Sigmoid colon (tissue), 7 donors: Measurements from ENCODE around the gene FGF14. TPM values are rescaled to one million over a fixed set of nuclear protein-coding genes. Genes with fewer than 3 reads are reported as not detected.

ENCODE experiments used
- DNase-seq: peaks from one replicate; pipeline ENCODE4 v3.0.0-alpha.2; 2019
- H3K27ac ChIP-seq, 4 donors: fragments of 200-600 bp; sonication (generic); one replicate each; pipeline ENCODE4 v1.5.1; 2016 to 2019; ENCODE audit warnings: mild to moderate bottlenecking in 1 of 4
- H3K27me3 ChIP-seq, 3 donors: fragments of 200-600 bp; sonication (generic); one replicate each; pipeline ENCODE4 v1.5.1; 2019; ENCODE audit warnings: mild to moderate bottlenecking in 1 of 3
- H3K36me3 ChIP-seq, 4 donors: fragments of 200-600 bp; sonication (generic); one replicate each; pipeline ENCODE4 v1.5.1; 2016 to 2019
- H3K4me1 ChIP-seq, 4 donors: fragments of 200-600 bp; sonication (generic); one replicate each; pipeline ENCODE4 v1.5.1; 2017 to 2019
- H3K4me3 ChIP-seq, 4 donors: fragments of 200-600 bp; sonication (generic); one replicate each; pipeline ENCODE4 v1.5.1; 2017 to 2019; ENCODE audit warnings: mild to moderate bottlenecking in 2 of 4, moderate library complexity in 1 of 4
- H3K9me3 ChIP-seq, 4 donors: fragments of 200-600 bp in 3 of 4; sonication (generic) in 3 of 4; one replicate each; pipeline versions ENCODE4 v1.5.1 to v1.6.1; 2013 to 2019
- CTCF ChIP-seq, 4 experiments: fragments of 450-650 bp in 3 of 4; fragments of 200-600 bp in 1 of 4; IDR thresholded peaks; one replicate each; pipeline ENCODE4 v1.5.1; 2016 to 2019; ENCODE audit warnings: antibody characterized with exemption in 4 of 4, mild to moderate bottlenecking in 3 of 4, moderate library complexity in 2 of 4
- EP300 ChIP-seq, 4 donors: sonication (generic); formaldehyde crosslinking; IDR thresholded peaks; one replicate each; pipeline ENCODE4 v1.6.1; 2017; ENCODE audit warnings: antibody characterized with exemption in 4 of 4
- POLR2A ChIP-seq, 2 donors: fragments of 450-650 bp; IDR thresholded peaks; one replicate each; pipeline ENCODE4 v1.6.1; 2016; ENCODE audit warnings: antibody characterized with exemption in 2 of 2, mild to moderate bottlenecking in 2 of 2, moderate library complexity in 2 of 2
- POLR2AphosphoS5 ChIP-seq, 4 donors: sonication (generic); formaldehyde crosslinking; IDR thresholded peaks; one replicate each; pipeline ENCODE4 v1.6.1; 2017; ENCODE audit warnings: antibody characterized with exemption in 4 of 4
- WGBS, 2 donors: extraction: QIAGEN DNeasy Blood & Tissue Kit; methylation state at CpG; one replicate each; pipeline ENCODE4 v1.1.7; 2013; 5-methylcytosine and 5-hydroxymethylcytosine counted together
- intact Hi-C: fragments of 100-400 bp; cut with DNase I; formaldehyde crosslinking; loops from one replicate; pipeline ENCODE4 v1.15.1; 2023
- polyA plus RNA-seq, 3 donors: library from polyadenylated mRNA; stranded (reverse); fragments of 200-250 nt; gene quantifications; one replicate each; pipeline ENCODE4 v1.2.3, GENCODE V29; 2013
- total RNA-seq, 4 donors: library from RNA; depleted of rRNA; stranded (reverse); fragments of >200 nt; gene quantifications; one replicate each; pipeline ENCODE4 v1.1.0, GENCODE V29; 2016
- donor health status: healthy with polysubstance abuse.
- donor health status: Bipolar disorder and iron deficiency.
- donor health status: healthy.

Gene FGF14
- total RNA-seq (1 to 10 TPM; 1.1 to 1.6 (median 1.3) TPM), polyA plus RNA-seq (under 1 TPM; under 0.01 to 0.26 (median under 0.01) TPM)

- intact Hi-C loops = loop anchor here (10.0 kb wide), 1 partner anchor 153 kb away; no protein-coding TSS in a partner anchor
Observed at GRCh38 chr13:102401766-102402165, at the start of gene FGF14. Gene FGF14, minus strand, starts transcription at chr13:102402048.

GRCh38 chr13:102443249-102443648, 41.4 kb upstream of the FGF14 start:
- Histone ChIP-seq H3K27me3 (no peaks in the 10 kb centered on the region), H3K9me3 (no peaks in the 10 kb centered on the region), H3K4me1 (no peaks in the 10 kb centered on the region), H3K36me3 (no peaks in the 10 kb centered on the region), H3K4me3 (no peak overlapping the region), H3K27ac (no peak overlapping the region)
- TF ChIP-seq POLR2AphosphoS5 (IDR thresholded peaks at IDR 0.05) (no peak), POLR2A (IDR thresholded peaks at IDR 0.05) (no peak), CTCF (IDR thresholded peaks at IDR 0.05) (no peak), EP300 (IDR thresholded peaks at IDR 0.05) (no peak)
- no peak for DNase-seq
- WGBS, 2 donors = 57 to 93% methylated on average over 1 of the region's 1 CpG
- intact Hi-C loops = no loop called here

More at GRCh38 chr13:102401766-102402165, at the start of gene FGF14:
- no peak for TF ChIP-seq CTCF (IDR thresholded peaks at IDR 0.05)
- TF ChIP-seq EP300 (IDR thresholded peaks at IDR 0.05) = no peak
- TF ChIP-seq POLR2AphosphoS5 (IDR thresholded peaks at IDR 0.05) = no peak
- no peak for TF ChIP-seq POLR2A (IDR thresholded peaks at IDR 0.05)
- WGBS, 2 donors = 13 to 14% methylated on average over 6 of the region's 6 CpGs
- Histone ChIP-seq H3K9me3 (no peaks in the 10 kb centered on the region), H3K4me1 (peaks cover 0 to 28% (median 19%) of the 10 kb centered on the region in 4 donors), H3K27ac (peak within 1 kb of the TSS in 1 of 4 donors; percentile 73), H3K4me3 (peak within 1 kb of the TSS; percentile 45 to 56 (median 54)), H3K27me3 (peaks cover 0 to 39% (median 20%) of the 10 kb centered on the region in 3 donors), H3K36me3 (no peaks in the 10 kb centered on the region)
- DNase-seq = no peak

GRCh38 chr13:102441085-102441484, 39.2 kb upstream of the FGF14 start:
- DNase-seq = no peak
- Histone ChIP-seq H3K4me3 (no peak overlapping the region), H3K36me3 (no peaks in the 10 kb centered on the region), H3K27ac (no peak overlapping the region), H3K9me3 (no peaks in the 10 kb centered on the region), H3K4me1 (no peaks in the 10 kb centered on the region), H3K27me3 (no peaks in the 10 kb centered on the region)
- no peak for TF ChIP-seq CTCF (IDR thresholded peaks at IDR 0.05)
- TF ChIP-seq EP300 (IDR thresholded peaks at IDR 0.05) = no peak
- no peak for TF ChIP-seq POLR2A (IDR thresholded peaks at IDR 0.05)
- TF ChIP-seq POLR2AphosphoS5 (IDR thresholded peaks at IDR 0.05) = no peak
- intact Hi-C loops = no loop called here

GRCh38 chr13:102440259-102440936, 38.5 kb upstream of the FGF14 start:
- WGBS, 2 donors = 21 to 67% methylated on average over 2 of the region's 2 CpGs
- Histone ChIP-seq H3K27me3 (no peaks in the 10 kb centered on the region), H3K4me1 (no peaks in the 10 kb centered on the region), H3K4me3 (no peak overlapping the region), H3K9me3 (no peaks in the 10 kb centered on the region), H3K36me3 (no peaks in the 10 kb centered on the region), H3K27ac (no peak overlapping the region)
- intact Hi-C loops = no loop called here
- no peak for DNase-seq
- TF ChIP-seq EP300 (IDR thresholded peaks at IDR 0.05) (no peak), POLR2A (IDR thresholded peaks at IDR 0.05) (no peak), CTCF (IDR thresholded peaks at IDR 0.05) (no peak), POLR2AphosphoS5 (IDR thresholded peaks at IDR 0.05) (no peak)
